ENCODE data around the gene RPL9.

RPL9 gene

DNA sequence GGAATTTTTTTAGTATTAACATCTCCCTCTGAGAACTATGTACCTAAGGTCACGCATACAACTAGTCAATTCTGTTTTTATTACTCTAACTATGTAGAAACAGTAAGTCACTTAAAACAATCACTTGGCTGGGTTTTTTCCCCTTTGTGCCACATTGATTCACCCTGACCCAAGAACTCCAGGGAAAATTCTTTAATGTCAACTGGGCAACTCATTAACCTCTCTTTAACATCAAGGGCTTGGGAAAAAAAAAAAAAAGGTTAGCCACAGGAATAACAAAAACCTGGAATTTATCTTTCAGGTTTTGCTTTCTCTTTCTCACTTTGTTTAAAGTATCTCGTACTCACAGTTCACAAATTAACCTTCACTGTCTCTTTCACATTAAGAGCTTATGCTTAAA, 8.1 kb downstream of the RPL9 start:
- Histone ChIP-seq H3K36me3 (ENCODE audit: insufficient read depth) (peaks cover 10% of the 10 kb centered on the region; the same call in 1 of the 2 replicates), H3K4me1 (ENCODE audit: low read depth, poor library complexity, severe bottlenecking) (no peaks in the 10 kb centered on the region)

DNA sequence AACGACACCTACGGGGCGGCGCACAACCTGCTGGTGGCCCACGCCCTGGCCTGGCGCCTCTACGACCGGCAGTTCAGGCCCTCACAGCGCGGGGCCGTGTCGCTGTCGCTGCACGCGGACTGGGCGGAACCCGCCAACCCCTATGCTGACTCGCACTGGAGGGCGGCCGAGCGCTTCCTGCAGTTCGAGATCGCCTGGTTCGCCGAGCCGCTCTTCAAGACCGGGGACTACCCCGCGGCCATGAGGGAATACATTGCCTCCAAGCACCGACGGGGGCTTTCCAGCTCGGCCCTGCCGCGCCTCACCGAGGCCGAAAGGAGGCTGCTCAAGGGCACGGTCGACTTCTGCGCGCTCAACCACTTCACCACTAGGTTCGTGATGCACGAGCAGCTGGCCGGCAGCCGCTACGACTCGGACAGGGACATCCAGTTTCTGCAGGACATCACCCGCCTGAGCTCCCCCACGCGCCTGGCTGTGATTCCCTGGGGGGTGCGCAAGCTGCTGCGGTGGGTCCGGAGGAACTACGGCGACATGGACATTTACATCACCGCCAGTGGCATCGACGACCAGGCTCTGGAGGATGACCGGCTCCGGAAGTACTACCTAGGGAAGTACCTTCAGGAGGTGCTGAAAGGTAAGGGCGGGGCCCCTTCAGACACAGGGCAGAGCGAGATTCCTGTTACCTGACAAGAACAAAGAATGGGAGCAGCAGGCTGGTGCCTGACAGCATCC, 11.7 kb downstream of the RPL9 start:
- H3K27me3 ChIP-seq (ENCODE audit: insufficient read depth, low read depth), result no peaks in the 10 kb centered on the region
- H3K4me3 ChIP-seq (IDR thresholded peaks at IDR 0.05; ENCODE audit: insufficient read depth, low read depth, low read length), result no peak overlapping the region
- TF ChIP-seq, protein P1, sequence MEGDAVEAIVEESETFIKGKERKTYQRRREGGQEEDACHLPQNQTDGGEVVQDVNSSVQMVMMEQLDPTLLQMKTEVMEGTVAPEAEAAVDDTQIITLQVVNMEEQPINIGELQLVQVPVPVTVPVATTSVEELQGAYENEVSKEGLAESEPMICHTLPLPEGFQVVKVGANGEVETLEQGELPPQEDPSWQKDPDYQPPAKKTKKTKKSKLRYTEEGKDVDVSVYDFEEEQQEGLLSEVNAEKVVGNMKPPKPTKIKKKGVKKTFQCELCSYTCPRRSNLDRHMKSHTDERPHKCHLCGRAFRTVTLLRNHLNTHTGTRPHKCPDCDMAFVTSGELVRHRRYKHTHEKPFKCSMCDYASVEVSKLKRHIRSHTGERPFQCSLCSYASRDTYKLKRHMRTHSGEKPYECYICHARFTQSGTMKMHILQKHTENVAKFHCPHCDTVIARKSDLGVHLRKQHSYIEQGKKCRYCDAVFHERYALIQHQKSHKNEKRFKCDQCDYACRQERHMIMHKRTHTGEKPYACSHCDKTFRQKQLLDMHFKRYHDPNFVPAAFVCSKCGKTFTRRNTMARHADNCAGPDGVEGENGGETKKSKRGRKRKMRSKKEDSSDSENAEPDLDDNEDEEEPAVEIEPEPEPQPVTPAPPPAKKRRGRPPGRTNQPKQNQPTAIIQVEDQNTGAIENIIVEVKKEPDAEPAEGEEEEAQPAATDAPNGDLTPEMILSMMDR (conservative IDR thresholded peaks at IDR 0.05; ENCODE audit: low read depth, low read length), result no peak
- H2AFZ ChIP-seq (ENCODE audit: low read depth), result no peak overlapping the region
- no peaks in the 10 kb centered on the region for H4K20me1 ChIP-seq (ENCODE audit: insufficient read depth)
- no peaks in the 10 kb centered on the region for H3K36me3 ChIP-seq (ENCODE audit: insufficient read depth)
- no peaks in the 10 kb centered on the region for H3K79me2 ChIP-seq (ENCODE audit: insufficient read depth, low read depth)
- H3K9ac ChIP-seq, result no peak overlapping the region
- no peak overlapping the region for H3K4me2 ChIP-seq
- no peaks in the 10 kb centered on the region for H3K4me1 ChIP-seq (ENCODE audit: low read depth, poor library complexity, severe bottlenecking)
- H3K27ac ChIP-seq, result no peak overlapping the region

More for the DNA sequence above, 8.1 kb downstream of the RPL9 start:
- H3K79me2 ChIP-seq (ENCODE audit: insufficient read depth, low read depth), result peaks cover 2% of the 10 kb centered on the region; the same call in 1 of the 2 replicates
- no peak overlapping the region for H3K27ac ChIP-seq
- H2AFZ ChIP-seq (ENCODE audit: low read depth), result no peak overlapping the region
- no peaks in the 10 kb centered on the region for H4K20me1 ChIP-seq (ENCODE audit: insufficient read depth)
- H3K27me3 ChIP-seq (ENCODE audit: insufficient read depth, low read depth), result no peaks in the 10 kb centered on the region
- TF ChIP-seq, protein P1 (conservative IDR thresholded peaks at IDR 0.05; ENCODE audit: low read depth, low read length), result no peak
- H3K9ac ChIP-seq, result no peak overlapping the region
- no peak overlapping the region for H3K4me2 ChIP-seq
- no peak overlapping the region for H3K4me3 ChIP-seq (IDR thresholded peaks at IDR 0.05; ENCODE audit: insufficient read depth, low read depth, low read length)

DNA sequence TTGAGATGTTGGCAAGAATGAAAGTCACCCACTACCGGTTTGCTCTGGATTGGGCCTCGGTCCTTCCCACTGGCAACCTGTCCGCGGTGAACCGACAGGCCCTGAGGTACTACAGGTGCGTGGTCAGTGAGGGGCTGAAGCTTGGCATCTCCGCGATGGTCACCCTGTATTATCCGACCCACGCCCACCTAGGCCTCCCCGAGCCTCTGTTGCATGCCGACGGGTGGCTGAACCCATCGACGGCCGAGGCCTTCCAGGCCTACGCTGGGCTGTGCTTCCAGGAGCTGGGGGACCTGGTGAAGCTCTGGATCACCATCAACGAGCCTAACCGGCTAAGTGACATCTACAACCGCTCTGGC, 12.3 kb downstream of the RPL9 start:
- H4K20me1 ChIP-seq (ENCODE audit: insufficient read depth), result no peaks in the 10 kb centered on the region
- no peak overlapping the region for H3K9ac ChIP-seq
- TF ChIP-seq, protein P1 (conservative IDR thresholded peaks at IDR 0.05; ENCODE audit: low read depth, low read length), result no peak
- no peak overlapping the region for H3K27ac ChIP-seq
- H3K27me3 ChIP-seq (ENCODE audit: insufficient read depth, low read depth), result no peaks in the 10 kb centered on the region
- no peaks in the 10 kb centered on the region for H3K79me2 ChIP-seq (ENCODE audit: insufficient read depth, low read depth)
- H3K4me3 ChIP-seq (IDR thresholded peaks at IDR 0.05; ENCODE audit: insufficient read depth, low read depth, low read length), result no peak overlapping the region
- H3K36me3 ChIP-seq (ENCODE audit: insufficient read depth), result no peaks in the 10 kb centered on the region
- no peak overlapping the region for H3K4me2 ChIP-seq
- no peak overlapping the region for H2AFZ ChIP-seq (ENCODE audit: low read depth)
- no peaks in the 10 kb centered on the region for H3K4me1 ChIP-seq (ENCODE audit: low read depth, poor library complexity, severe bottlenecking)

DNA sequence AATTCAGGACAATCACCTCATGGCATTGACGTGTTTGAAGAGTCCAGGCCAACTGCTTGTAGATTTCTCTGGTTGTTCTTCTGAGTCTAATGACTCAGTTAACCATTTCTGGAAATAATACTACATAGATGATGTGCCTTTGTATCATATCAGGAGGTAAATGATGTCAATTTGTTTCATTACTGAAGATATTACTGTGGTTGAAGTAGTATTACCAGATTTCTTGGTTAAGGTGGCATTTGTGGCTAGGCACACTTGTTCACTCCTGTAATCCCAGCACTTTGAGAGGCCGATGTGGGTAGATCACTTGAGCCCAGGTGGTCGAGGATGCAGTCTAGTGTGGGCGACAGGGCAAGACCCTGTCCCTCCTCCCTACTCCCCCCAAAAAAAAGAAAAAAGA, 15.7 kb downstream of the RPL9 start:
- TF ChIP-seq, protein P1 (conservative IDR thresholded peaks at IDR 0.05; ENCODE audit: low read depth, low read length), result no peak
- Histone ChIP-seq H3K79me2 (ENCODE audit: insufficient read depth, low read depth) (no peaks in the 10 kb centered on the region), H3K4me2 (no peak overlapping the region), H2AFZ (ENCODE audit: low read depth) (no peak overlapping the region), H3K4me1 (ENCODE audit: low read depth, poor library complexity, severe bottlenecking) (no peaks in the 10 kb centered on the region), H3K9ac (no peak overlapping the region), H3K36me3 (ENCODE audit: insufficient read depth) (no peaks in the 10 kb centered on the region), H4K20me1 (ENCODE audit: insufficient read depth) (no peaks in the 10 kb centered on the region), H3K27ac (no peak overlapping the region), H3K4me3 (IDR thresholded peaks at IDR 0.05; ENCODE audit: insufficient read depth, low read depth, low read length) (no peak overlapping the region), H3K27me3 (ENCODE audit: insufficient read depth, low read depth) (no peaks in the 10 kb centered on the region)

Data from KMS-11 (cell line).